OCI-LY7 (cell line): ENCODE measurements around the gene SPRY4. TPM values are rescaled to one million over a fixed set of nuclear protein-coding genes. Genes with fewer than 3 reads are reported as not detected.

Experiments used
- BruUV-seq: library from RNA; stranded (reverse); fragments of 400-500 nt; replicated peaks from 2 replicates; lab custom pipeline; 2021; lab: Mats Ljungman, UMichigan
- CTCF ChIA-PET: fragments of 300-600 bp; sonication (Branson Sonifier 250); formaldehyde crosslinking; loops from one replicate; lab custom pipeline; 2022; ENCODE audit warnings: antibody characterized with exemption; ENCODE audit not compliant: unreplicated experiment; lab: Charles Lee
- POLR2A ChIA-PET: fragments of 300-600 bp; sonication (Branson Sonifier 250); formaldehyde crosslinking; loops from one replicate; lab custom pipeline; 2022; ENCODE audit warnings: antibody characterized with exemption; lab: Charles Lee
- DNase-seq: peaks from one replicate; pipeline ENCODE4 v3.0.0-alpha.2; 2015; ENCODE audit warnings: low spot score
- H2AFZ ChIP-seq: fragments of 200-600 bp; sonication (generic), shearing (Covaris generic); 2 replicates; pipeline ENCODE4 v1.6.1; 2014; ENCODE audit warnings: mild to moderate bottlenecking, antibody characterized with exemption, low read length, moderate library complexity
- H3K27ac ChIP-seq: fragments of 200-600 bp; sonication (generic); 2 replicates; pipeline ENCODE4 v1.5.1; 2014; ENCODE audit warnings: mixed run types, low read depth, mild to moderate bottlenecking, moderate library complexity, low read length, inconsistent platforms; ENCODE audit not compliant: poor library complexity, severe bottlenecking
- H3K36me3 ChIP-seq: fragments of 200-600 bp; sonication (generic); 2 replicates; pipeline ENCODE4 v1.6.1; 2014; ENCODE audit warnings: mild to moderate bottlenecking, antibody characterized with exemption, low read length, moderate library complexity, mixed read lengths; ENCODE audit not compliant: insufficient read depth
- H3K4me1 ChIP-seq: fragments of 200-600 bp; sonication (generic); 2 replicates; pipeline ENCODE4 v1.5.1; 2014; ENCODE audit warnings: mild to moderate bottlenecking, low read length; ENCODE audit not compliant: insufficient read depth, poor library complexity, severe bottlenecking
- H3K4me2 ChIP-seq: fragments of 200-600 bp; sonication (generic); 2 replicates; pipeline ENCODE4 v1.6.1; 2014; ENCODE audit warnings: mild to moderate bottlenecking, low read length
- H3K4me3 ChIP-seq: fragments of 200-600 bp; sonication (generic); 2 replicates; pipeline ENCODE4 v1.5.1; 2014; ENCODE audit warnings: mild to moderate bottlenecking, low read depth, low read length; ENCODE audit not compliant: poor library complexity, severe bottlenecking
- H3K79me2 ChIP-seq: fragments of 200-600 bp; sonication (generic); 2 replicates; pipeline ENCODE4 v1.6.1; 2016; ENCODE audit warnings: low read depth, mild to moderate bottlenecking, low read length, moderate library complexity, mixed read lengths; ENCODE audit not compliant: insufficient read depth
- H3K9me2 ChIP-seq: fragments of 200-600 bp; sonication (generic); 2 replicates; pipeline ENCODE4 v1.6.1; 2016; ENCODE audit warnings: mild to moderate bottlenecking, low read length, mixed read lengths; ENCODE audit not compliant: insufficient read depth
- H3K9me3 ChIP-seq: fragments of 200-600 bp; sonication (generic); 2 replicates; pipeline ENCODE4 v1.6.1; 2014; ENCODE audit warnings: mild to moderate bottlenecking, mixed run types, low read length, mixed read lengths
- H4K20me1 ChIP-seq: fragments of 200-600 bp; sonication (generic); 2 replicates; pipeline ENCODE4 v1.6.1; 2014; ENCODE audit warnings: mild to moderate bottlenecking, antibody characterized with exemption, low read length, moderate library complexity, mixed read lengths; ENCODE audit not compliant: insufficient read depth
- CTCF ChIP-seq: fragments of 200-600 bp; sonication (generic); conservative IDR thresholded peaks from 2 replicates; pipeline ENCODE4 v1.5.1; 2014; ENCODE audit warnings: mild to moderate bottlenecking, antibody characterized with exemption, low read length, moderate library complexity, mixed read lengths
- EZH2phosphoT487 ChIP-seq: fragments of 200-600 bp; sonication (generic); IDR thresholded peaks from 2 replicates; pipeline ENCODE4 v1.6.1; 2018; ENCODE audit warnings: low read depth, borderline replicate concordance, mild to moderate bottlenecking, mixed run types, antibody characterized with exemption, low read length, moderate library complexity, mixed read lengths
- intact Hi-C: fragments of 100-400 bp; cut with micrococcal nuclease; formaldehyde crosslinking; loops from one replicate; pipeline ENCODE4 v1.10.0; 2022; ENCODE audit not compliant: unreplicated experiment
- total RNA-seq, 2 experiments: library from RNA; depleted of rRNA in 1 of 2; stranded (reverse); fragments of >200 nt in 1 of 2; shearing (Covaris generic) in 1 of 2; gene quantifications; 2 replicates each; pipeline ENCODE4 v1.2.3, GENCODE V29; 2014 to 2022

The SPRY4 gene
- total RNA-seq, 2 experiments from 2014 or later: not detected

- Histone ChIP-seq H3K4me3 (no peak overlapping the region), H3K79me2 (no peaks in the 10 kb centered on the region), H3K9me3 (peaks cover 10% of the 10 kb centered on the region), H3K9me2 (no peaks in the 10 kb centered on the region), H3K27ac (no peak overlapping the region), H3K36me3 (no peaks in the 10 kb centered on the region), H3K4me2 (no peak overlapping the region), H2AFZ (no peak overlapping the region), H4K20me1 (no peaks in the 10 kb centered on the region), H3K4me1 (no peaks in the 10 kb centered on the region)
- no TSS peak for BruUV-seq
- TF ChIP-seq EZH2phosphoT487 (no peak), CTCF (no peak)
- DNase-seq: no peak
- ChIA-PET POLR2A (no interaction called here), CTCF (no interaction called here)
- intact Hi-C loops: no loop called here
Measured at GRCh38 chr5:142343531-142343930, 18.7 kb upstream of the SPRY4 start.

GRCh38 chr5:142342128-142342981 lies 17.5 kb upstream of the SPRY4 start:
- H3K4me3 ChIP-seq: no peak overlapping the region
- ChIA-PET POLR2A (no interaction called here), CTCF (no interaction called here)
- intact Hi-C loops: no loop called here
- DNase-seq: no peak
- TF ChIP-seq EZH2phosphoT487 (no peak), CTCF (no peak)
- H3K4me2 ChIP-seq: no peak overlapping the region
- no peaks in the 10 kb centered on the region for H3K79me2 ChIP-seq
- no peak overlapping the region for H2AFZ ChIP-seq
- H3K27ac ChIP-seq: no peak overlapping the region
- no peaks in the 10 kb centered on the region for H4K20me1 ChIP-seq
- H3K9me2 ChIP-seq: no peaks in the 10 kb centered on the region
- H3K4me1 ChIP-seq: no peaks in the 10 kb centered on the region
- H3K9me3 ChIP-seq: peaks cover 10% of the 10 kb centered on the region
- no peaks in the 10 kb centered on the region for H3K36me3 ChIP-seq
- BruUV-seq: no TSS peak

GRCh38 chr5:142339781-142340180 lies 15.0 kb upstream of the SPRY4 start:
- Histone ChIP-seq H3K36me3 (no peaks in the 10 kb centered on the region), H3K27ac (no peak overlapping the region), H3K4me3 (no peak overlapping the region), H3K79me2 (no peaks in the 10 kb centered on the region), H4K20me1 (no peaks in the 10 kb centered on the region), H3K9me2 (no peaks in the 10 kb centered on the region), H3K9me3 (peaks cover 4% of the 10 kb centered on the region; the same call in 1 of the 2 replicates), H3K4me1 (no peaks in the 10 kb centered on the region), H2AFZ (no peak overlapping the region), H3K4me2 (no peak overlapping the region)
- BruUV-seq: no TSS peak
- intact Hi-C loops: no loop called here
- no peak for DNase-seq
- ChIA-PET CTCF (no interaction called here), POLR2A (interaction anchor here (0.9 kb wide), 1 partner anchor 32 kb away, joined by 3 read pairs; no protein-coding TSS in a partner anchor)
- TF ChIP-seq CTCF: no peak
- no peak for TF ChIP-seq EZH2phosphoT487
